NOMO-1 (cell line): ENCODE data around the gene MKX.
A peak's percentile ranks its signal among the peaks of the same experiment; 100 is the strongest.
"Not testable (repeated sequence)": the region's sequence is repeated elsewhere in the genome, so short reads cannot be mapped to it uniquely, and the experiment has no call there.

Experiments used
- DNase-seq, 2 experiments: peaks; one replicate each; lab custom pipeline; 2025; ENCODE audit not compliant: unreplicated experiment in 2 of 2; lab: John Stamatoyannopoulos, UW

MKX gene

GRCh38 chr10:27696466-27696865 is 49.2 kb downstream of the MKX start:
- no peak for DNase-seq

- no peak for DNase-seq
Measured at GRCh38 chr10:27695706-27696105, 49.9 kb downstream of the MKX start.

GRCh38 chr10:27695088-27695487 is 50.5 kb downstream of the MKX start:
- no peak for DNase-seq

GRCh38 chr10:27692663-27693062 is 53.0 kb downstream of the MKX start:
- DNase-seq = no peak

GRCh38 chr10:27688991-27689390 is 56.6 kb downstream of the MKX start:
- no peak for DNase-seq

- DNase-seq = no peak
Measured at GRCh38 chr10:27688276-27688675, 57.3 kb downstream of the MKX start.

GRCh38 chr10:27687743-27688142 is 57.9 kb downstream of the MKX start:
- DNase-seq = no peak

GRCh38 chr10:27687326-27687725 is 58.3 kb downstream of the MKX start:
- no peak for DNase-seq

- DNase-seq = no peak
Measured at GRCh38 chr10:27685681-27686080, 59.9 kb downstream of the MKX start.

GRCh38 chr10:27683226-27683625 is 62.4 kb downstream of the MKX start:
- DNase-seq = no peak

- not testable (repeated sequence) for DNase-seq
Measured at GRCh38 chr10:27681795-27682194, 63.8 kb downstream of the MKX start.

GRCh38 chr10:27680691-27681605 is 64.7 kb downstream of the MKX start:
- peak in 1 of 2 experiments; percentile 27 for DNase-seq

GRCh38 chr10:27680006-27680557 is 65.5 kb downstream of the MKX start:
- DNase-seq = no peak

- no peak for DNase-seq
Measured at GRCh38 chr10:27679369-27679912, 66.2 kb downstream of the MKX start.

GRCh38 chr10:27678166-27678565 is 67.5 kb downstream of the MKX start:
- no peak for DNase-seq

GRCh38 chr10:27673065-27673464 is 72.6 kb downstream of the MKX start:
- no peak for DNase-seq

GRCh38 chr10:27671821-27672220 is 73.8 kb downstream of the MKX start:
- no peak for DNase-seq

GRCh38 chr10:27664461-27664860 is 81.2 kb downstream of the MKX start:
- peak; percentile 78 to 83 for DNase-seq

- DNase-seq = peak; percentile 13 to 62
Measured at GRCh38 chr10:27663621-27664020, 82.0 kb downstream of the MKX start.

- DNase-seq = peak in 1 of 2 experiments; percentile 50
Measured at GRCh38 chr10:27661514-27662286, 83.9 kb downstream of the MKX start.

- peak; percentile 78 to 86 for DNase-seq
Measured at GRCh38 chr10:27660711-27661110, 84.9 kb downstream of the MKX start.
